Transverse colon (tissue), 4 donors: ENCODE measurements around the gene MBOAT2.

Source experiments
- CTCF ChIP-seq, 5 experiments: fragments of 200-600 bp in 3 of 5; fragments of 450-650 bp in 2 of 5; sonication (generic) in 3 of 5; IDR thresholded peaks; 1 replicate in 2 of 5; 2 replicates in 3 of 5; pipeline ENCODE4 v1.5.1; 2016 to 2017; ENCODE audit warnings: antibody characterized with exemption in 5 of 5, inconsistent platforms in 3 of 5, mild to moderate bottlenecking in 2 of 5, moderate library complexity in 1 of 5
- POLR2A ChIP-seq: fragments of 450-650 bp; IDR thresholded peaks from one replicate; pipeline ENCODE4 v1.6.1; 2016; ENCODE audit warnings: antibody characterized with exemption, mild to moderate bottlenecking, moderate library complexity
- POLR2AphosphoS5 ChIP-seq, 3 donors: sonication (generic); formaldehyde crosslinking; IDR thresholded peaks; one replicate each; pipeline ENCODE4 v1.6.1; 2016; ENCODE audit warnings: antibody characterized with exemption in 3 of 3

GRCh38 chr2:8965216-8965969, 38.1 kb downstream of the MBOAT2 start:
- no peak for TF ChIP-seq CTCF (IDR thresholded peaks at IDR 0.05)
- TF ChIP-seq POLR2AphosphoS5 (IDR thresholded peaks at IDR 0.05): no peak
- no peak for TF ChIP-seq POLR2A
